ENCODE data around the gene KRT80. TPM values are rescaled to one million over a fixed set of nuclear protein-coding genes. Genes with fewer than 3 reads are reported as not detected.

KRT80 gene
- total RNA-seq, 1 donor from 2014 or later = 0.28 TPM

GRCh38 chr12:52141875-52142274 lies 49.9 kb downstream of the KRT80 start:
- ATAC-seq (no peak), DNase-seq (ENCODE audit: low spot score) (no peak)

DNA sequence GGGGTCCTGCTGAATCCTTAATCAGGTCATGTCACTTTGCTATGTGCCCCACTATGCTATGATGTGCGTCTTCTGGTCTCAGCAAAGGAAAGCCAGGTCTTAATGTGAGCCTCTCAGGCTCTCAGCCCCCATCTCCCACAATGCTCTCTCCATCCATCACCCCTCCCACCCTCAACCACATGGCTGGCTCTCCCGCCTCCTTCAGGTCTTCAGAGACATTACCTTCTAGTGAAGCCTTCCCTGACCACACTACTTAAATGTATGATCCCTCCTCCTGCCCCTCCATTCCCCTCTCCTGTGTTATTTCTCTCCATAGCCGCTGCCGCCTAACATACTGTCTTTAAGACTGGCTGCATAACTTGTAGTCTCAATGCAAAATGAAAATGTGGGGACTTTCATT lies 50.5 kb downstream of the KRT80 start:
- ATAC-seq (no peak), DNase-seq (ENCODE audit: low spot score) (no peak)

DNA sequence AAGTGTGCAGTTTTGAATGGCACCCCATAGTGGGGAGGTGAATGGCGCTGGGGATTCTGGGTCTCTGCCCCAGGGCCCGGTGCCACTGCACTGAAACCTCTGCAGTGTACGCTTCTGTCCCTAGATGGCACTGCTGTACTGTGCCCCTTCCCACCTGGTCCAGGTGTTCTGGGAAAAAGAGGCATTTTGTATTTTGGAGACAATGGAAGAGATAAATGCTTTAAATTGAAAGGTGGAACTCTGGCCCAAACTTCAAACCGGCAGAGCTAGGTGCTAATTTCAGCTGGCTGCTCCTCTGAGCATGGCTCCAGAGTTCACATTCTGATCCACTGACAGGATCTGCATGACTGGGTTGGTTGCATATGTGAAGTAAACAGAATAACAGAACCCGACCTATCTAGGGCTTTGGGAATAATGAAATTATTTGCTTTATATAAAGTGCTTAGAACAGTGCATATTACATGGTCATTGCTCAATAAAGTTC lies 52.2 kb downstream of the KRT80 start:
- DNase-seq (ENCODE audit: low spot score) = no peak
- peak; percentile 90 for ATAC-seq

- DNase-seq (ENCODE audit: low spot score) = no peak
- no peak for ATAC-seq
These were observed 52.7 kb downstream of the KRT80 start for GRCh38 chr12:52139147-52139546.

GRCh38 chr12:52137746-52138145 lies 54.1 kb downstream of the KRT80 start:
- ATAC-seq = no peak
- DNase-seq (ENCODE audit: low spot score) = no peak

- no peak for DNase-seq (ENCODE audit: low spot score)
- ATAC-seq = no peak
These were observed 59.1 kb downstream of the KRT80 start for GRCh38 chr12:52132754-52133161.

DNA sequence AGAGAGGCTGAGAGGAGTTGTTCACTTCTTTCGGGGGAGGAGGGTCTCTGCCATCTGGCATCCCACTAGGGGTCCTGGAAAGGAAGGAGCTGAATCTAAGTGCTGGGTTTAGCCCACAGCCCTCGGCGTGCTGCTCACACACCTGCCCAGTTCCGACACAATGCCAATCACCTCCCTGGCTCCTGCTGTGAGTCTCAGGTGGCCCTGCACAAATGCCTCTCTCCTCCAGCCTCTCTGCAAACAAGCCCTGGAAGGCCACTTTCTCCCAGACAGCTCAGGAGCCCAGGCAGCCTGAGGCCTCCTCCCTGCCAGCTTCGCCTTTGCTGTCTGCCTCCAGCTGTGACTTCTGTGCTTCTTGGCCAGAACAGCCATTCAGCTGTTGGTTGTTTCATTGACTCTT lies 61.1 kb downstream of the KRT80 start:
- DNase-seq (ENCODE audit: low spot score) (no peak), ATAC-seq (no peak)

- ATAC-seq (no peak), DNase-seq (ENCODE audit: low spot score) (no peak)
These were observed 63.9 kb downstream of the KRT80 start for GRCh38 chr12:52127683-52128450.

DNA sequence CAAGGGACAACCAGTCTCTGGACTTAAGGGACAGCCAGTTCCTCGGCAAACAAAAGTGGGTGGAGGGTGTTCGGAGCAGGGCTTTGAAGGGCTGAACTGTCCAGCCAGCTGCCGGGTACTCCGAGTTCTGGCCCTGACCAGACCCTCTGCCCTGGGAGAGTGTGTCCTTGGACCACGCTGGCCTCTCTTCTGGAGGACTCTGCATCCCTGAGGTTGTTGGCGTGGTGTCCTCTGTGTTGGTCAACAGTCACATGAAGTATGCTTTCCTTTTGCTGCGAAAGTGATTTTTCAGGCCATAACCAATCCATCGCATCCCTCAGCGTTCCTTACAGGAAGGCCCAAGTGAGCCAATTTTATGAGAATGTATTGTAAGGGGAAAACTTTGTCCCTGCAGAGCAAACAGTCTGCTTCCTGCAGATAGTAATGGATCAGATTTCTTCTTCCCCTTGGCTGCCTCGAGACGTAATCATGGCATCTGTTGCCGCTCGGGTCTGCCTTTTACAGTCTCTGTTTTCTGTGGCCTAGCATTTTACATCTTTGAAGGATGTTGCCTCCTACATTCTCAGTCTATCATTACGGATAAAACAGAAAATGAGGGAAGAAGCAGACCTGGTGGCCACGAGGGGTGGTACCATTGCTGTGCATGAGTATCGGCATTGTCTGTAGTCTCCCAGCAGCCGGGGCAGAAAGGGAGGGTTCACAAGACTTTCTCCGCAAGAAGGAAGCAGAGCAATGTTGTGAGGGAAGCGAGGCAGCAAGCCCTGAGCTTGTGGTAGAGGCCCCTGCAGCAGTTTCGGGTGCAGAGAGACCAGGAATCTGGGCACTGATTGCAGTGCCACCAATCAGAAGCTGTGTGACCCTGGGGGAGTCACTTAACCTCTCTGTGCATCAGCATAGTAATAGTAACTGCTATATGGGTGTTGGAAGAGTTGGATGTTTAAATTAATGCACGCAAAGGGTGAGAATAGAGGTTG lies 64.9 kb downstream of the KRT80 start:
- ATAC-seq (peak; percentile 3), DNase-seq (ENCODE audit: low spot score) (no peak)

DNA sequence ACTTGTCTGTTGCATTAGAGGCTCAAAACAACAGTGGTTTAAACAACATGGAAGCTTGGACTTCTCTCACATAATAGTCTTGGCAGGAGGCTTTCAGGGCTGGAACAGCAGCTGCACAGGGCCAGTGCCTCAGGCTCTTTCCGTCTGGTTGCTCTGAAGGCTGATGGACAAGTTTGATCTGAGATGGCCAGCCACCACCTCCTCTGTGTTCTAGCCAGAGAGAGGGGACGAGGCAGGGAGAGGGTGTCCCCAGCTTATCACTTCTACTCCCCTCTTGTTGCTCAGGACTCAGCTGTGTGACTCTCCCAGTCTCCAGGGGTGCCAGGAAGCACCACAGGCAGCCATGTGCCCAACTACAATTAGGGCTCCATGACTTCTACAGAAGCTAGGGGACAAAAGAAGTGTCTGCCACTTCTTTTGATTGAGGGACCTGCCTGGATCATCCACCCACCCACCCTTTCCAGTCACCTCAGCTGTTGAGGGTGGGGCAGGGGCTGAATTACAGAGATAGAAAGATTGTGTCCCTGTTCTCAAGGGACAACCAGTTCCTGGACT lies 65.7 kb downstream of the KRT80 start:
- ATAC-seq (no peak), DNase-seq (ENCODE audit: low spot score) (no peak)

GRCh38 chr12:52125476-52125900 lies 66.3 kb downstream of the KRT80 start:
- DNase-seq (ENCODE audit: low spot score) = no peak

GRCh38 chr12:52123487-52124186 lies 68.2 kb downstream of the KRT80 start:
- ATAC-seq (no peak), DNase-seq (ENCODE audit: low spot score) (no peak)

More at GRCh38 chr12:52125476-52125900, 66.3 kb downstream of the KRT80 start:
- no peak for ATAC-seq

DNA sequence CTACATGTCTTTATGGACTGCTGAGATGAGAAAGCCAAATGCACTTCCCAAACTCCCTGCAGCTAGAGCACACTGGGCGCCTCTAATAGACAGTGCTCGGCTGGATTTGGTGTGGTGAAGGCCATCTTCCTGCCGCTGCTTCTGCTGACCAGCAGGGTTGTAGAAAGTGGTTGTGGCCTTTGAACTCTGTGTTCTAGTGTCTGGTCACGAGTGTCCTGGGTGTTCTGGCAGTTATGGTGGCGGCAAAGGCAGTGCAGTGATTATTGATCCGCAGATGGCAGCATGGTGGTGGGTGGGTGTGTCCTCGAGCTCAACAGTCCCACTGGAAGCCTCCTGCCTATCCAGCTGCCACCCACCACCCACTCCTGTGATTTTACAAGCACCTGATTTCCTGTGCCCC lies 68.9 kb downstream of the KRT80 start:
- peak; percentile 52 for ATAC-seq
- DNase-seq (ENCODE audit: low spot score) = peak; percentile 85

DNA sequence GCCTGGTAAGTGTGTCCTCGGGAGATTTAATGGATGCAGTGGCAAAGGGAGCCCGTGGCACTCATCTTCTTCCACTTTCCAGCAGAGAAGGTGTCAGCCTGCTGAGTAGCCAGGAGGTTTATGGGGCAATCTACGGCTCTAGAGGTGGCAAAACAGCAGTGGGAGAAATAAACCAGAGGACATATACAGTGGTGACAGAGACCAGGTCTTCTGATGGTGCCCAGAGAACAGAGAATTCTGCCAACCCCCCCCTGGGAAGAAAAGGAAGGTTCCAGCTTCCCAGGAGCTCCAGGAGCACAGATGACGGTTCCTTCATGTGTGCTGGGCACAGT lies 69.3 kb downstream of the KRT80 start:
- DNase-seq (ENCODE audit: low spot score) (no peak), ATAC-seq (no peak)

- peak; percentile 53 for ATAC-seq
- peak; percentile 74 for DNase-seq (ENCODE audit: low spot score)
These were observed 69.8 kb downstream of the KRT80 start for GRCh38 chr12:52121824-52122539.

GRCh38 chr12:52120951-52121823 lies 70.6 kb downstream of the KRT80 start:
- ATAC-seq (no peak), DNase-seq (ENCODE audit: low spot score) (no peak)

DNA sequence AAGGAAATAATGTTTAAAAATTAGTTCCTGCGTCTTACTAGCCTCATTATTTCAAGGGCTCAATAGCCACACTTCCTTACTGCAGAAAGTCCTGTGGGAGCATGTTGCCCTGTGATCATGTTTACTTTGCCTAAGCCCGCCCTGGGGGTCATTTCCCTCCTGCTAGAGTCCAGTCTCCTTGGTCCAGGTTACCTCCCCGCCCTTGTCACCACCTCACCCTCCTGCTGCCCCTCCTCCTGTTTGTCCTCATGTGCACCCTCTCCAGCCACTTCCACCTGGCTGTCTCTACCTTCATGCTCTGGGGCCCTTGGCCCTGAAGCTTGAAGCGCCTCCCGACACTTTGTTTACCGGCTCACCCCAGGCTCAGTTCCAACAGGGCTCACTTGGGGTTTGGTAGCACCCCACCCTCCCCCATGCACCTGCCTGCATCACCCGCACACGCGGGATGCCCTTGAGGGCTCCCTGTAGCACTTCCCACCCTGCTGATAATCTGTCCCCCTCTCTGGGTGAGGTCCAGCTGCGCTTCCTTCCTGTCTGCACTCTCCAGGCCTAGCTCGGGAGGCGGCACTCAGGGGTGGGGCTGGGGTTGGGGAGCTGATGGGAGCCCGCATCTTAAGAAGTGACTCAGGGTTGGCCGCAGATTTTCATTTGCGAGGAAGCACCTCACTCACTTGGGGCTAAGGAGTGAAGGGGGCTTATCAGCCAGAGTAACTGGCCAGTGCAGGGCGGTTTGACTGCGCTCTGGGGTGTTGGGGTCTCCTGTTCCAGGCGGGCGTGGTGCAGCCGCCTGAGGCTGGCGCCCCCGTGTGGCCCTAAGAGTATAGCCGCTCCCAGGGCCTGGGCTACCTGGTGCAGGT lies 72.2 kb downstream of the KRT80 start:
- DNase-seq (ENCODE audit: low spot score) (peak; percentile 91), ATAC-seq (peak; percentile 78)
